CD4-positive, alpha-beta T cell treated with Interleukin-17A for 1 hour (primary cell): ENCODE results near the gene CCN5.

Experiments
- DNase-seq: peaks from one replicate; pipeline ENCODE4 v3.0.0-alpha.2; 2020

Gene CCN5

GRCh38 chr20:44716309-44717106 is 1.3 kb downstream of the CCN5 start:
- no peak for DNase-seq

GRCh38 chr20:44717986-44718385 is 2.8 kb downstream of the CCN5 start:
- no peak for DNase-seq

GRCh38 chr20:44719841-44720240 is 4.7 kb downstream of the CCN5 start:
- DNase-seq = no peak

GRCh38 chr20:44720621-44720996 is 5.4 kb downstream of the CCN5 start:
- DNase-seq = no peak

GRCh38 chr20:44720997-44721784 is 6.0 kb downstream of the CCN5 start:
- DNase-seq = no peak

GRCh38 chr20:44721785-44722054 is 6.6 kb downstream of the CCN5 start:
- DNase-seq = no peak

DNA sequence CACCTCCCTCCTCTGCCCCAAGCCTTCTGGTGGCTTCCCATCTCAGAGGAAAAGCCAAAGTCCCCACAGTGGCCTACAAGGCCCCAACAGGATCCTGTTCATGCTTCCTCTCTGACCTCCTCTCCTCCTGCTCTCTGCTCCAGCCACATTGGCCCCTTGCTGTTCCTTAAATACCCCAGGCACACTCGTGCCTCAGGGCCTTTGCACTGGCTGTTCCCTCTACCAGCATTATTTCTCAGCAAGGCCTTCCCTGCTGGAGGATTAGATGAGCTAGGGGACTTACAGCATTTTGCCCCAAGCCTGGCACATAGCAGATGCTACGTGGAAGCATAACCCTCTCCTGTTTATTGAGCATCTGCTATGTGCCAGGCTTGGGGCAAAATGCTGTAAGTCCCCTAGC is 7.8 kb downstream of the CCN5 start:
- no peak for DNase-seq

GRCh38 chr20:44723391-44723790 is 8.2 kb downstream of the CCN5 start:
- no peak for DNase-seq

GRCh38 chr20:44723798-44724362 is 8.7 kb downstream of the CCN5 start:
- DNase-seq = no peak

GRCh38 chr20:44724423-44725091 is 9.4 kb downstream of the CCN5 start:
- no peak for DNase-seq

- DNase-seq = no peak
Measured at GRCh38 chr20:44725837-44726236, 10.7 kb downstream of the CCN5 start.

GRCh38 chr20:44727039-44727438 is 11.9 kb downstream of the CCN5 start:
- DNase-seq = no peak

GRCh38 chr20:44727651-44728050 is 12.5 kb downstream of the CCN5 start:
- no peak for DNase-seq

GRCh38 chr20:44728801-44729443 is 13.8 kb downstream of the CCN5 start:
- no peak for DNase-seq

DNA sequence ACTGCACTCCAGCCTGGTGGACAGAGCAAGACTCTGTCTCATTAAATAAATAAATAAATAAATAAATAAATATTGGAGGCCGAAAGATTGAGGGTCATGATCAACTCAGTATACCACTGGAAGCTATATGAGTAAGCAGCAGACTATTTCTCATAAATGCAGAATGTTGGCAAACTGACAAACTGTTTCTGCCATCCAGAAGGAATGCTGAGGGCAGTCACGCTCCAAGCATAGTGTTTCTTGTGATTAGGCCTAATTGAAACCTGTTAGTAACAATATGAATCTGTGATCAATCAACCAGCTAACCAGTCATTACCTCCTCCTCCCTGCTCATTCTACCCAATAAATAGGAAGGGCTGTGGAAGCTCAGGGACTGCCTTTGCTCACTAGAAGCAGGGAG is 15.3 kb downstream of the CCN5 start:
- DNase-seq = no peak

DNA sequence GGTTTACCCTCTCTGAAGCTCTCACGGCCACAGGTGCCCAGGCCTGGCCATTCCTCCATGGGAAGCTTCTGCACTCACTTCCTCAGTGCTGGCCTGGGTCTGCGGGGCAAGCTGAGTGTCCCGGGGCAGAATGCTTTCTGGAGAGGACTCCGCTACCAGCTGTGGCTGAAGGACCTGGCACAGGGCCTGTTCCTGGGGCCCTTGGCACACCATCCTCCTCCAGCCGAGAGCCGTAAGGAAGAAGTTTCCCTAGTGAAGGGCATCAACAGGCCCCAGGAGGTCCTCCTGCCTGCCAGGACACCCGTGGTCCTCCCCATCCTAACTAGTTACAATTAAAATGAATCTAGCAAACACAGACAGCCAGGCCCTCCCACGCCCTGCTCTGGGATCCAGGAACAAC is 16.5 kb downstream of the CCN5 start:
- no peak for DNase-seq

- DNase-seq = no peak
Measured at GRCh38 chr20:44732327-44732726, 17.2 kb downstream of the CCN5 start.

DNA sequence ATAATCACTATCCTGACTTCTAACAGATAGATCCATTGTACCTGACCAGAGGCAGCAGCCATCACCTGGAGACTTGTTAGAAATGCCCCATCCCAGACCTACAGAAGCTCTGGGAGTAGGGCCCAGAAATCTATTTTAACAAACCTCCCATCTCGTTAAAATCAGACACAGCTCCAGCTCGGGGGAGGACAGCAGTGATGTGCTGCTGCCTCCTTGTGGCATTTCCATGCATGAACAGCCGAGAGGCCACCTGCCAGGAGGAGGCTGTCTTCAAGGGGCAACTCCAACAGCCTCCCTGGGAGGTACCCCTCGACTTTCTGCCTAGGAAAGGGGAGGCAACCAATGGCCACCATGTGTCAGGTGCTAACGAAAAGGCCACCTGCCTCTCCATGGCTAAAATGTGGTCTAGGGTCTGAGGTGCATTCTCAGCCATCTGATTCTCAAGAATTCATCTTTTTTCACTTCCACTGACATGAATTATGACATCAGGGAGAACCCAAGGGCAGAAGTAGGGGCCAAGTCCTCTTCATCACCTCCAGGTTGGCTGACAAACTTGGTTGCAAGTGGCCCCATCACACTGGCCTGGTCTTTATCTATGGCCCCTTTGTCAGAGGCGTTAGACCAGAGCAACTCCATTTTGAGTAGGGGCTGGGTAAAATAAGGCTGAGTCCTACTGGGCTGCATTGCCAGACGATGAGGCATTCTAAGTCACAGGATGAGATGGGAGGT is 18.3 kb downstream of the CCN5 start:
- DNase-seq = peak; percentile 56

DNA sequence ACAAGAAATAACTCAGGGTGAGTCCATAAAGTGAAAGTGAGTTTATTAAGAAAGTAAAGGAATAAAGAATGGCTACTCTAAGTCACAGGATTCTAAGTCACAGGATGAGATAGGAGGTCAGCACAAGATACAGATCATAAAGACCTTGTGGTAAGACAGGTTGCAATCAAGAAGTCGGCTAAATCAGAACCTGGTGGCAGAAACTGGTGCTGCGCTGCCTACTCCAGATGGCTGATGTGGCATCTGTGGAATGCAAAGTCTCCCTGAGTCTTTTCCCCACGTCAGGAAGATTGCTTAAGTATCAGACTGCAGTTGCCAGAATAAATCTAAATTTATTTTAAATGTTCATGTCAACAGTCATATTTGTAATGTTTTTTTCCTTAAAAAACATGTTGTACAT is 19.8 kb downstream of the CCN5 start:
- DNase-seq = no peak

DNA sequence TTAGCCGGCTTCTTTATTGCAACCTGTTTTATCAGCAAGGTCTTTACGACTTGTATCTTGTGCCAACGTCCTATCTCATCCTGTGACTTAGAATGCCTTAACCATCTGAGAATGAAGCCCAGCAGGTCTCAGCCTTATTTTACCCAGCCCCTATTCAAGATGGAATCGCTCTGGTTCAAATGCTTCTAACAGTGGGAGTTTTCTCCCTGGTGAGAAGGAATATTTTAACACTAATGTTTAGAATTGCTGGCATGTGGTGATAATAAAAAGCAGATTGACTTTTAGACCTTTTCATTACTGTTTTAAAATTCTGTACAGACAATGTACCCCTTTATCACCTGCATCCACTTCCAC is 20.6 kb downstream of the CCN5 start:
- DNase-seq = no peak

DNA sequence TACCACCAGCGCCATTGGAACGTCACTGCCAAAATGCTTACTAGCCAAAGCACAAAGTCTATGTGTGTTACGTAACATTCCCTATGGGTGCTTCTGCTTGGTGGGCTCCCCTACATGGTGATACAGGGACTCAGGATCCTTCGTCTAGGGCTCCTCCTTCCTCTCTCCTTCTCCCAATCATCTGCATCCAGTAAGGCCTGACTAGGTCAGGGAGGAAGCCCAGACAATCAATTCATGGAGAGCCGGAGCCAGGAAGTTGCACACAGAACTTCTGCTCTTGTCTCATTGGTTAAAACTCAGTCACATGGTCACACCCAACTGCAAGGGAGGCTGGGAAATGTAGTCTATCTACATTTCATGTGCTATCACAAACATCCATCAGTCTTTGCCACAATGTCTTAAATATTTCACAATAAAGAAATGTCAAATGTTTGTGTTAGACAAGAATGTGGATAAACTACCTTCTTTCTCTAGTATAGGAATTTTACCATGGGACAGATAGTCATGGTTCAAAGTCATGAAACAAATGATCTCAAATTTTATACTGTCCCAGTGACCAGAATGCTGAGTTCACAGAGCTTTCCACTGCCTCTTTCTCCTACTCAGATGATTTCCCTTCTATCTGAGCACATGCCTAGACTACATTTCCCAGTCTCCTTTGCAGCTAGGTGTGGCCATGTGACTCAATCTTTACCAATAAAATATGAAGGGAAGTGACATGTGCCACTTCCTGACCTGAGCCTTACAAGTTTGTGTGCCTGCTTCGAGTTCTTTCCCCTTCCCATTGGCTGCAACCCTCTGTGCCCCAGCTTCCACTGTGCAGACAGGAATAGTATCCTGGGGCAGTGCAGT is 21.2 kb downstream of the CCN5 start:
- DNase-seq = peak; percentile 57

DNA sequence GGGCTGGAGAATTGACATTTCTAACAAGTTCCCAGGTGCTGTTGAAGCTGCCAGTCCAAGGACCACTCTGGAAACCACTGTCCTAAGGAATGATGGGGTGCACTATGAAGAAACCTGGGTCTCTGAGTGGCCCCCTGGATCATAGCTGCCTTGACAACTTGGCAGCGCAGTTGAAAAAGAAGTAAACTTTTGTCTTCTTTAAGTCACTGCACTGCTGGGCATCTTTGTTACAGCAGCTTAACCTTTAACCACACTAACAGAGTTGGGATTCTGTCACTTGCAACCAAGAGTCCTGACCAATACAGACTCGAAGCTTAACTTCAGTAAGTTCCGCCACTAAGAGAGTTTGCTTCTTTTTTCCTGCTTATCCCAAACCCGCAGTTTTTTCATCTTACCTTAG is 21.9 kb downstream of the CCN5 start:
- no peak for DNase-seq
